OCI-LY7 (cell line): ENCODE measurements around the gene OBI1. TPM values are rescaled to one million over a fixed set of nuclear protein-coding genes. Genes with fewer than 3 reads are reported as not detected.

Source experiments
- BruUV-seq: library from RNA; stranded (reverse); fragments of 400-500 nt; replicated peaks from 2 replicates; lab custom pipeline; 2021; lab: Mats Ljungman, UMichigan
- CTCF ChIA-PET: fragments of 300-600 bp; sonication (Branson Sonifier 250); formaldehyde crosslinking; loops from one replicate; lab custom pipeline; 2022; ENCODE audit warnings: antibody characterized with exemption; ENCODE audit not compliant: unreplicated experiment; lab: Charles Lee
- POLR2A ChIA-PET: fragments of 300-600 bp; sonication (Branson Sonifier 250); formaldehyde crosslinking; loops from one replicate; lab custom pipeline; 2022; ENCODE audit warnings: antibody characterized with exemption; lab: Charles Lee
- DNase-seq: peaks from one replicate; pipeline ENCODE4 v3.0.0-alpha.2; 2015; ENCODE audit warnings: low spot score
- H2AFZ ChIP-seq: fragments of 200-600 bp; sonication (generic), shearing (Covaris generic); 2 replicates; pipeline ENCODE4 v1.6.1; 2014; ENCODE audit warnings: mild to moderate bottlenecking, antibody characterized with exemption, low read length, moderate library complexity
- H3K27ac ChIP-seq: fragments of 200-600 bp; sonication (generic); 2 replicates; pipeline ENCODE4 v1.5.1; 2014; ENCODE audit warnings: mixed run types, low read depth, mild to moderate bottlenecking, moderate library complexity, low read length, inconsistent platforms; ENCODE audit not compliant: poor library complexity, severe bottlenecking
- H3K36me3 ChIP-seq: fragments of 200-600 bp; sonication (generic); 2 replicates; pipeline ENCODE4 v1.6.1; 2014; ENCODE audit warnings: mild to moderate bottlenecking, antibody characterized with exemption, low read length, moderate library complexity, mixed read lengths; ENCODE audit not compliant: insufficient read depth
- H3K4me1 ChIP-seq: fragments of 200-600 bp; sonication (generic); 2 replicates; pipeline ENCODE4 v1.5.1; 2014; ENCODE audit warnings: mild to moderate bottlenecking, low read length; ENCODE audit not compliant: insufficient read depth, poor library complexity, severe bottlenecking
- H3K4me2 ChIP-seq: fragments of 200-600 bp; sonication (generic); 2 replicates; pipeline ENCODE4 v1.6.1; 2014; ENCODE audit warnings: mild to moderate bottlenecking, low read length
- H3K4me3 ChIP-seq: fragments of 200-600 bp; sonication (generic); 2 replicates; pipeline ENCODE4 v1.5.1; 2014; ENCODE audit warnings: mild to moderate bottlenecking, low read depth, low read length; ENCODE audit not compliant: poor library complexity, severe bottlenecking
- H3K79me2 ChIP-seq: fragments of 200-600 bp; sonication (generic); 2 replicates; pipeline ENCODE4 v1.6.1; 2016; ENCODE audit warnings: low read depth, mild to moderate bottlenecking, low read length, moderate library complexity, mixed read lengths; ENCODE audit not compliant: insufficient read depth
- H3K9me2 ChIP-seq: fragments of 200-600 bp; sonication (generic); 2 replicates; pipeline ENCODE4 v1.6.1; 2016; ENCODE audit warnings: mild to moderate bottlenecking, low read length, mixed read lengths; ENCODE audit not compliant: insufficient read depth
- H3K9me3 ChIP-seq: fragments of 200-600 bp; sonication (generic); 2 replicates; pipeline ENCODE4 v1.6.1; 2014; ENCODE audit warnings: mild to moderate bottlenecking, mixed run types, low read length, mixed read lengths
- H4K20me1 ChIP-seq: fragments of 200-600 bp; sonication (generic); 2 replicates; pipeline ENCODE4 v1.6.1; 2014; ENCODE audit warnings: mild to moderate bottlenecking, antibody characterized with exemption, low read length, moderate library complexity, mixed read lengths; ENCODE audit not compliant: insufficient read depth
- CTCF ChIP-seq: fragments of 200-600 bp; sonication (generic); conservative IDR thresholded peaks from 2 replicates; pipeline ENCODE4 v1.5.1; 2014; ENCODE audit warnings: mild to moderate bottlenecking, antibody characterized with exemption, low read length, moderate library complexity, mixed read lengths
- EZH2phosphoT487 ChIP-seq: fragments of 200-600 bp; sonication (generic); IDR thresholded peaks from 2 replicates; pipeline ENCODE4 v1.6.1; 2018; ENCODE audit warnings: low read depth, borderline replicate concordance, mild to moderate bottlenecking, mixed run types, antibody characterized with exemption, low read length, moderate library complexity, mixed read lengths
- intact Hi-C: fragments of 100-400 bp; cut with micrococcal nuclease; formaldehyde crosslinking; loops from one replicate; pipeline ENCODE4 v1.10.0; 2022; ENCODE audit not compliant: unreplicated experiment
- total RNA-seq, 2 experiments: library from RNA; depleted of rRNA in 1 of 2; stranded (reverse); fragments of >200 nt in 1 of 2; shearing (Covaris generic) in 1 of 2; gene quantifications; 2 replicates each; pipeline ENCODE4 v1.2.3, GENCODE V29; 2014 to 2022

Gene OBI1
- total RNA-seq, 2 experiments from 2014 or later, result 17.9 to 18.3 TPM

- DNase-seq, result no peak
- Histone ChIP-seq H3K9me3 (no peaks in the 10 kb centered on the region), H3K4me1 (peaks cover 4% of the 10 kb centered on the region), H3K79me2 (no peaks in the 10 kb centered on the region), H3K27ac (no peak overlapping the region), H3K4me3 (no peak overlapping the region), H3K9me2 (no peaks in the 10 kb centered on the region), H3K36me3 (no peaks in the 10 kb centered on the region), H3K4me2 (no peak overlapping the region), H2AFZ (no peak overlapping the region), H4K20me1 (no peaks in the 10 kb centered on the region; the same call in 1 of the 2 replicates)
- ChIA-PET POLR2A (interaction anchor here (0.9 kb wide), 1 partner anchor 19 kb away, joined by 3 read pairs; no protein-coding TSS in a partner anchor), CTCF (no interaction called here)
- intact Hi-C loops, result no loop called here
- BruUV-seq, result no TSS peak
- TF ChIP-seq CTCF (no peak), EZH2phosphoT487 (no peak)
Measured at GRCh38 chr13:78596736-78597601, 62.0 kb downstream of the OBI1 start.

- CTCF ChIA-PET, result no interaction called here
- H4K20me1 ChIP-seq, result no peaks in the 10 kb centered on the region; the same call in 1 of the 2 replicates
- no peak for TF ChIP-seq EZH2phosphoT487
- no peak for TF ChIP-seq CTCF
- no peak overlapping the region for H3K4me3 ChIP-seq
- BruUV-seq, result no TSS peak
- POLR2A ChIA-PET, result no interaction called here
- no peaks in the 10 kb centered on the region for H3K9me3 ChIP-seq
- H2AFZ ChIP-seq, result no peak overlapping the region
- no peak overlapping the region for H3K4me2 ChIP-seq
- H3K79me2 ChIP-seq, result no peaks in the 10 kb centered on the region
- no peaks in the 10 kb centered on the region for H3K36me3 ChIP-seq
- DNase-seq, result no peak
- no peaks in the 10 kb centered on the region for H3K9me2 ChIP-seq
- no peak overlapping the region for H3K27ac ChIP-seq
- H3K4me1 ChIP-seq, result peaks cover 4% of the 10 kb centered on the region
- intact Hi-C loops, result no loop called here
Measured at GRCh38 chr13:78596399-78596735, 62.6 kb downstream of the OBI1 start.
